T-helper 1 cell treated with Interleukin-12 subunit alpha and Interleukin-12 subunit beta and Interleukin-4 antibody, amounts not matched to agents 30 μg/mL and 1 μg/mL, for 36 hours (primary cell): ENCODE data around the gene MPPED2.
"Not testable (repeated sequence)": the region's sequence is repeated elsewhere in the genome, so short reads cannot be mapped to it uniquely, and the experiment has no call there.

Experiments
- H3K27ac Mint-ChIP-seq: one replicate; pipeline ENCODE4 v1.8.0; 2021; ENCODE audit warnings: mild to moderate bottlenecking, mixed read lengths
- H3K27me3 Mint-ChIP-seq: one replicate; pipeline ENCODE4 v1.8.0; 2021; ENCODE audit warnings: low read depth, mixed read lengths
- H3K36me3 Mint-ChIP-seq: one replicate; pipeline ENCODE4 v1.8.0; 2021; ENCODE audit warnings: low read depth, mixed read lengths
- H3K4me1 Mint-ChIP-seq: one replicate; pipeline ENCODE4 v1.8.0; 2021; ENCODE audit warnings: low read depth, mixed read lengths
- H3K4me3 Mint-ChIP-seq: one replicate; pipeline ENCODE4 v1.8.0; 2021; ENCODE audit warnings: mild to moderate bottlenecking, moderate library complexity, mixed read lengths
- H3K9me3 Mint-ChIP-seq: one replicate; pipeline ENCODE4 v1.8.0; 2021; ENCODE audit warnings: mixed read lengths

Gene MPPED2

GRCh38 chr11:30560206-30561106 is 25.7 kb downstream of the MPPED2 start:
- Mint-ChIP-seq H3K36me3 (no peaks in the 10 kb centered on the region), H3K9me3 (no peaks in the 10 kb centered on the region), H3K4me3 (no peak overlapping the region), H3K4me1 (no peaks in the 10 kb centered on the region), H3K27ac (no peak overlapping the region), H3K27me3 (no peaks in the 10 kb centered on the region)

DNA sequence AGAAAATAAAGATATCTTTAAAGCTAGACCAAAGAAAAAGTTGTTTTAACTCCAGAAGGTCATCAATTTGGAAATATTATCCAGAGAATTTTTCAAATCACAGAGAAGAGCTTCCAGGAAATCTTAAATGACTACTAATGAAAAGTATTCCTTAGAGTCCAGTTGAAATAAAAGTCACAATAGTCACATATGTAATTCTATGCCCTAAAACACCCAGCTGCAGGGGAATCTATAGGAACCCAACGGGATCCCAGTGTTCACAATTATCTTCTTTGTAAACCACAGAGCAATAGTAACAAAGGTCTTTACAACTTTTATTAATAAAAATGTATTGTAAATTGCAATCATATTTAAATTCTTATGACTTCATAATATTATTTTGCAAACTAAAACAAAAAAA is 27.1 kb downstream of the MPPED2 start:
- Mint-ChIP-seq H3K27me3 (no peaks in the 10 kb centered on the region), H3K36me3 (no peaks in the 10 kb centered on the region), H3K9me3 (no peaks in the 10 kb centered on the region), H3K27ac (no peak overlapping the region), H3K4me3 (no peak overlapping the region), H3K4me1 (no peaks in the 10 kb centered on the region)

- H3K9me3 Mint-ChIP-seq, H3K4me3 Mint-ChIP-seq, H3K27ac Mint-ChIP-seq, H3K4me1 Mint-ChIP-seq, H3K36me3 Mint-ChIP-seq, H3K27me3 Mint-ChIP-seq: not testable (repeated sequence)
Observed at GRCh38 chr11:30554587-30554986, 31.6 kb downstream of the MPPED2 start.

DNA sequence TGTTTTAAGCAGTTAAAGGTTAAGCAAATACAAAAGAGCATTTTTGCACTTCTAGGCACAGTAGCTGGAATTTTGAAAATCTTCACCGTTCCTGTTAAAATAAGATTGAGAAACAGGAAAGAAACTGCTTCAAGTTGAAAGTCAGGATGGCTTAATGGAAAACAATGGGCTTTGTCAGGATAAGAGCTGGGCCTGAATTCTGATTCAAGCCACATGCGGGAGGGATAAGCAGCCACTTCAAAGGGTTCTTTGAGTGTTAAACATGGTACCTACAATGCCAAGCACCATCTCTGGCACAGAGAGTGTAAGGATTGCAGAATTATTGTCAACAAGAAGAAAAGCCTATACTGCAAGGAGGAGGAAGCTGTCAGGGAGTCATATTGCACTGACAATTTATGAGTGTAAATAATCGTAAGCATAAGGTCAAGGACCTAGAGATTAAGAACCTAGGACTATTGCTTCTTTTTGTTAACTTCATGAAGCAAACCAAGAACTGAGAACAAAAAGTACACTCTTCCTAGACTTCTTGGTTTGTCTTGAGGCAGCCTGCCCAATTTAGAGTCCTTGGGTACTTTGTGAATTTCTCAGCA is 32.5 kb downstream of the MPPED2 start:
- Mint-ChIP-seq H3K4me3 (no peak overlapping the region), H3K4me1 (no peaks in the 10 kb centered on the region), H3K27ac (no peak overlapping the region), H3K27me3 (no peaks in the 10 kb centered on the region), H3K9me3 (no peaks in the 10 kb centered on the region), H3K36me3 (no peaks in the 10 kb centered on the region)

DNA sequence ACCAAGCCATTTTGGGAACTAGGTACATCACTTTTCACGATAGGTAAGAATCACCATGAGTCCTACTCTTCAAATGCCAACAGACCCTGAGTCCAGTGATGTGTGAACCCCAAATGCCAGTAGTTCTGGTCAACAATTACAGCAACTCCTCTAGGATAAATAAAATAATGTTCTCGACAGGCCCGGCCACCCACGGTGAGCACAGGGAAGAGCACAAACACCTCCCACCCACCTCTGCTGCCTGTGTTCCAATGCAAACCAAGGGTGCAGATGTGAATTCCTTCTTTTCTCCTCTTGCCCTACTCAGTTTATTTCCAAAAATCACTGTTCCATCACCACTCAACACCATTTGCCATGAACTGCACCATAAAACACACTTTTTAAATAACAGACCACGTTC is 33.3 kb downstream of the MPPED2 start:
- no peaks in the 10 kb centered on the region for H3K9me3 Mint-ChIP-seq
- H3K4me3 Mint-ChIP-seq = no peak overlapping the region
- H3K36me3 Mint-ChIP-seq = no peaks in the 10 kb centered on the region
- no peak overlapping the region for H3K27ac Mint-ChIP-seq
- H3K4me1 Mint-ChIP-seq = no peaks in the 10 kb centered on the region
- H3K27me3 Mint-ChIP-seq = no peaks in the 10 kb centered on the region

GRCh38 chr11:30550022-30550542 is 36.1 kb downstream of the MPPED2 start:
- H3K27ac Mint-ChIP-seq = no peak overlapping the region
- H3K4me1 Mint-ChIP-seq = no peaks in the 10 kb centered on the region
- no peaks in the 10 kb centered on the region for H3K36me3 Mint-ChIP-seq
- no peaks in the 10 kb centered on the region for H3K9me3 Mint-ChIP-seq
- no peaks in the 10 kb centered on the region for H3K27me3 Mint-ChIP-seq
- H3K4me3 Mint-ChIP-seq = no peak overlapping the region

DNA sequence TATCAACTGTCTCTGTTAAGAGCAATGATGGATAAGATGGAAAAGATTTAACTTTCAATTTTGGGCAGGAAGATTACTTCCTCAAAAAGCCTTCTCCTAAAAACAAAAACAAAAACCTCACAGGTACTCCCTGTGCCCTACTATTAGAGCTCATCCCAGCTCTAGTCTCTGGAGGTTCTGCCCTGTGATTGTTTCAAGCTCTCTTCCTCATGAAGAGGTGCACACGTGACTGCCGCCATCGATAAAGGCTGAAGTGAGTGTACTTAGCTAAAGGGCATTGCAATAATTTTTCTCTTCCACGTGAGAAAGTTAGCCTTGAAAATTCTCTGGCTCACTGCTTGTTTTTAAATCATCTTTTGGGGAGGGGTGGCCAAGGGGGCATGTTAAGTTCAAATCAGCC is 36.6 kb downstream of the MPPED2 start:
- Mint-ChIP-seq H3K36me3 (no peaks in the 10 kb centered on the region), H3K4me3 (no peak overlapping the region), H3K9me3 (no peaks in the 10 kb centered on the region), H3K27ac (no peak overlapping the region), H3K4me1 (no peaks in the 10 kb centered on the region), H3K27me3 (no peaks in the 10 kb centered on the region)

DNA sequence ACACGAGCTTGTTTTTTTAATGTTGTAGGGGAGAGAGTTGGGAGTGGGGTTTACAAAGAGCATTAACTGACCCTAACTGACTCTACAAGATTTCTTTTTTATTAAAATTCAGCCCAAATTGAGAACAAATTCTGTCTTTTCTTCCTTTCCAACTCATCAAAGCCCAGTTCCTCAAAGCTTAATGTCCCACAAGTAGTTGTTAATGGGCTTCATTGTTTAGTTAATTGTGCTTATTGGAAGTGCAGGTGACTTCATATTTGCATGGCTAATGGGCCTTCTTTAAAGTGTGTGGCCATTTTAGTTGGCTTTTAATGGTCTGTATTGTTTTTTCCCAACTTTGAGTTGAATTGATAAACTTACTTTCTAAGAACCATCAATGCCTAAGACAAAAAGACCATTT is 39.8 kb downstream of the MPPED2 start:
- no peak overlapping the region for H3K4me3 Mint-ChIP-seq
- no peaks in the 10 kb centered on the region for H3K27me3 Mint-ChIP-seq
- no peaks in the 10 kb centered on the region for H3K9me3 Mint-ChIP-seq
- H3K36me3 Mint-ChIP-seq = no peaks in the 10 kb centered on the region
- H3K27ac Mint-ChIP-seq = no peak overlapping the region
- no peaks in the 10 kb centered on the region for H3K4me1 Mint-ChIP-seq

DNA sequence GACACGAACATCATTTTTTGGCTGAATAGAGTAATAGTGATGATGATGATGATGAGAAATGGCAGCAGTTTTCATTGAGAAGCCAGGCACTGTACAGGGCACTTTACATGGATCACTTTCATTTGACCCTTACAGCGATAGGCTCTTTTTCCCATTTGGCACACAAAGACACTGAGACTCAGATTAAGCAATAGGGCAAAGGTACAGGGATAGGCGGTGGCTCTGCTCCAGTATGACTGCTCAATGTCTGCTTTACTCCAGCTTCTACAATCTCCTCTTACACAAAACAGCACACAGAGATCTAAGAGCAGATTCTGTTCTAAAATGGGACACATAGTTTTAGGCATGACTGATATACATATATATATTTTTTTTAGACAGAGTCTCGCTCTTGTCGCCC is 40.6 kb downstream of the MPPED2 start:
- H3K4me1 Mint-ChIP-seq = no peaks in the 10 kb centered on the region
- no peak overlapping the region for H3K27ac Mint-ChIP-seq
- H3K4me3 Mint-ChIP-seq = no peak overlapping the region
- H3K27me3 Mint-ChIP-seq = no peaks in the 10 kb centered on the region
- no peaks in the 10 kb centered on the region for H3K9me3 Mint-ChIP-seq
- H3K36me3 Mint-ChIP-seq = no peaks in the 10 kb centered on the region

DNA sequence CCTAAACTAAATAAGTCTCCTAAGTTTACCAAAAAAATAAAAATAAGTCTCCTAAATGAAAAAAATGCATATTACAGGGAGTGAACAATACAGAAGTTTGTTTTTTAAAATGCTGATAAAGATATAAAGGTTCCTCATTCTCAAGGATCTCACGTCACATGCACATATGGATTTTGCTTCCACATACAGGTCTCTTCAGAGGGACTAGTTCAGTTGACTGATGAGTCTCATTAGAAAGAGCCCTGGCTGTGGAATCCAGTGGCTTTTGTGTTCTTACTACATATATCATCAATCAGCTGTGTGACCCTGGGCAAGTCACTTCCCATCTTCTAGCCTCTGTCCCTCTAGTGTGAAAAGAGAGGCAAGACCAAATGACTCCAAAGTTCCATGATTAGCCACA is 43.1 kb downstream of the MPPED2 start:
- Mint-ChIP-seq H3K27ac (no peak overlapping the region), H3K27me3 (no peaks in the 10 kb centered on the region), H3K4me1 (no peaks in the 10 kb centered on the region), H3K9me3 (no peaks in the 10 kb centered on the region), H3K4me3 (no peak overlapping the region), H3K36me3 (no peaks in the 10 kb centered on the region)

DNA sequence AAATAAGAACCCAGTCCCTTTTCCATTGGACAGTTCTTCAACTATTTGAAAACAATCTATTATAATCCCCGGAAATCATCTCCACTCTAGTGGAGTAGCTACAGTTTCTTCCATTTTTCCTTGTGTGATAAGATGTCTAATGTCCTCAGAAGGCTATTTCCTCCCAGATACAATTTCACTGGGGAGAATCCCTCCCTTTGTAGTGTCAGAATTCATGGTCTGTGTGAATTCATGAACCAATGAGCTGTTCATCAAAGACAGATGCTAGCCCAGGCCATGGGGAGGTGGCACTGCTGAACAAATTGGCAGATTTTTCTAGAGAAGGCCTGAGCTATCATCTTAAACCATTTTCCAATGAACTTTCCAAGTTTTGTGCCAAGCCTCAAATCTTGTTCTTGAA is 45.4 kb downstream of the MPPED2 start:
- H3K27me3 Mint-ChIP-seq = no peaks in the 10 kb centered on the region
- no peaks in the 10 kb centered on the region for H3K36me3 Mint-ChIP-seq
- no peaks in the 10 kb centered on the region for H3K4me1 Mint-ChIP-seq
- no peaks in the 10 kb centered on the region for H3K9me3 Mint-ChIP-seq
- H3K4me3 Mint-ChIP-seq = no peak overlapping the region
- H3K27ac Mint-ChIP-seq = no peak overlapping the region

DNA sequence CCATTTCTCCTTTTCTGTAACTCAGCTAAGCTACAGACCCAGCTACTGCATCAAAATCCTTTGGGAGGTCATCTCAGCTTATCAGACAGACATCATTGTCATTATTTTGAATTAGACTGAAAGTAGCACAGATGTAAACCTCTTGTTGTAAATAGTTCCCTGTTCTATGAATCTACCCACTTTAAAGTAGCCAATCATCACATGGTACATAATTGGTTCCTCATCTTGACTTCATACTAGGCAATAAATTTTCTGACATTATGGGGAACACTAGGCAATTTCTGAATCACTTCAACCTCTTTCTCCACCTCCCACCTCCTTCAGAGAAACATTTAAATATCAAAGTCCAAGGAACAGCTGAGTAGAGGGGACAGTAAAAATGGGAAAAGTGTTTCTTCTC is 47.9 kb downstream of the MPPED2 start:
- no peaks in the 10 kb centered on the region for H3K27me3 Mint-ChIP-seq
- H3K4me1 Mint-ChIP-seq = no peaks in the 10 kb centered on the region
- H3K27ac Mint-ChIP-seq = no peak overlapping the region
- no peaks in the 10 kb centered on the region for H3K9me3 Mint-ChIP-seq
- H3K4me3 Mint-ChIP-seq = no peak overlapping the region
- no peaks in the 10 kb centered on the region for H3K36me3 Mint-ChIP-seq

DNA sequence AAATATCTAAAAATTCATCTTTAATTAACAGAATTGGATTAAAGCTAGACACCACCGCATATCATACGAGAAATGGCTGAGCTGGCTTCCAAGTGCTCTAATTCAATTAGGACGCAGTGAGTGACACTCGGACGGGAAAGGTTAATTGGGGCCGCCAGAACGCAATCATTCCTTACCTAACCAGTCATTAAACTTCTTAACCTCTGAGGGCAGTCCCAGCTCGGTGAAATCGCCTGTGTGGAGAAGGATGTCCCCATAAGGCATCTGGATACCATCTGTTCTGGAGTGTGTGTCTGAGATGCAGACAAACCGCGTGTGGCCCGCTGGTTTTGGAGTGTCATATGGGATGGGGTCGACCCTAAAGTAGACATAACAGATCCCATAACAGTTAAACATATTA is 50.3 kb downstream of the MPPED2 start:
- Mint-ChIP-seq H3K4me3 (no peak overlapping the region), H3K4me1 (no peaks in the 10 kb centered on the region), H3K36me3 (no peaks in the 10 kb centered on the region), H3K27me3 (no peaks in the 10 kb centered on the region), H3K9me3 (no peaks in the 10 kb centered on the region), H3K27ac (no peak overlapping the region)

DNA sequence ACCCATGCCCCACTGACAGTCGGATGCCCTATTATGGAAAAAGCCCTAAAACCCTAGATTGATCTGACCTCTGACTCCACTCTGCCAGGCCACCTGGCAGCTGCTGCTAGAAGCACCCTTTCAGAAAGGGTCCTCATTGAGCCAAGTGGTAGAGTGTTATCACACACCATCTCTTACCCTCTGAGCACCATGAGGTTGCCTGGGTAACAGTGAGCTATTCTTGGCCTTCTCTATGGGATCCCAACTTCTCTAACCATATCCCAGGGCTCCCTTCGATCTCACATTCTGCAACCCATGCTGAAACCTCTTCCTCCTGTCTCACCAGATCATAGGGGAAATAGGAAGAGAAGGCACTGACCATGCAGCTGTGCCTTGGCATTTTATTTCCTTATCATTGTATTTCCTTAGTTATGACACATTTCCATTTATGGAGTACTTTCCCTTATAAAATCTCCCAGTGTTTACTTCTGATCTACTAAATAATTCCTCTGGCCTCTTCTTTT is 52.7 kb downstream of the MPPED2 start:
- Mint-ChIP-seq H3K27me3 (no peaks in the 10 kb centered on the region), H3K9me3 (no peaks in the 10 kb centered on the region), H3K36me3 (no peaks in the 10 kb centered on the region), H3K4me1 (no peaks in the 10 kb centered on the region), H3K27ac (no peak overlapping the region), H3K4me3 (no peak overlapping the region)

GRCh38 chr11:30527566-30527965 is 58.6 kb downstream of the MPPED2 start:
- no peaks in the 10 kb centered on the region for H3K4me1 Mint-ChIP-seq
- H3K27me3 Mint-ChIP-seq = no peaks in the 10 kb centered on the region
- H3K9me3 Mint-ChIP-seq = no peaks in the 10 kb centered on the region
- H3K4me3 Mint-ChIP-seq = no peak overlapping the region
- no peaks in the 10 kb centered on the region for H3K36me3 Mint-ChIP-seq
- no peak overlapping the region for H3K27ac Mint-ChIP-seq
